ENCODE data around the gene SEZ6L2.
"Not testable (repeated sequence)": the region's sequence is repeated elsewhere in the genome, so short reads cannot be mapped to it uniquely, and the experiment has no call there.

SEZ6L2 gene

GRCh38 chr16:29833219-29833618 is 66.1 kb downstream of the SEZ6L2 start:
- not testable (repeated sequence) for H3K27me3 ChIP-seq (ENCODE audit: insufficient read depth, low read length); H3K9me3 ChIP-seq (ENCODE audit: low read length); H3K36me3 ChIP-seq (ENCODE audit: insufficient read depth, low read length); H3K4me3 ChIP-seq (ENCODE audit: low read length); H3K4me1 ChIP-seq (ENCODE audit: insufficient read depth, low read length); H2AFZ ChIP-seq (ENCODE audit: low read depth, low read length)

GRCh38 chr16:29831490-29831889 is 67.9 kb downstream of the SEZ6L2 start:
- no peaks in the 10 kb centered on the region for H3K36me3 ChIP-seq (ENCODE audit: insufficient read depth, low read length)

GRCh38 chr16:29830774-29831173 is 68.6 kb downstream of the SEZ6L2 start:
- H3K36me3 ChIP-seq (ENCODE audit: insufficient read depth, low read length), result no peaks in the 10 kb centered on the region
- H3K4me3 ChIP-seq (ENCODE audit: low read length), result no peak overlapping the region
- no peaks in the 10 kb centered on the region for H3K9me3 ChIP-seq (ENCODE audit: low read length)
- no peaks in the 10 kb centered on the region for H3K27me3 ChIP-seq (ENCODE audit: insufficient read depth, low read length)
- H2AFZ ChIP-seq (ENCODE audit: low read depth, low read length), result no peak overlapping the region
- no peaks in the 10 kb centered on the region for H3K4me1 ChIP-seq (ENCODE audit: insufficient read depth, low read length)

More at GRCh38 chr16:29831490-29831889, 67.9 kb downstream of the SEZ6L2 start:
- Histone ChIP-seq H3K27me3 (ENCODE audit: insufficient read depth, low read length) (no peaks in the 10 kb centered on the region), H3K4me3 (ENCODE audit: low read length) (no peak overlapping the region), H3K4me1 (ENCODE audit: insufficient read depth, low read length) (no peaks in the 10 kb centered on the region), H2AFZ (ENCODE audit: low read depth, low read length) (no peak overlapping the region), H3K9me3 (ENCODE audit: low read length) (no peaks in the 10 kb centered on the region)

- Histone ChIP-seq H3K9me3 (ENCODE audit: low read length) (no peaks in the 10 kb centered on the region), H2AFZ (ENCODE audit: low read depth, low read length) (no peak overlapping the region), H3K36me3 (ENCODE audit: insufficient read depth, low read length) (no peaks in the 10 kb centered on the region), H3K4me3 (ENCODE audit: low read length) (no peak overlapping the region), H3K4me1 (ENCODE audit: insufficient read depth, low read length) (no peaks in the 10 kb centered on the region), H3K27me3 (ENCODE audit: insufficient read depth, low read length) (no peaks in the 10 kb centered on the region)
These were observed 73.0 kb downstream of the SEZ6L2 start for GRCh38 chr16:29826342-29826695.

GRCh38 chr16:29825145-29826044 is 74.0 kb downstream of the SEZ6L2 start:
- H3K4me1 ChIP-seq (ENCODE audit: insufficient read depth, low read length), result no peaks in the 10 kb centered on the region
- H3K36me3 ChIP-seq (ENCODE audit: insufficient read depth, low read length), result no peaks in the 10 kb centered on the region
- H2AFZ ChIP-seq (ENCODE audit: low read depth, low read length), result no peak overlapping the region
- H3K9me3 ChIP-seq (ENCODE audit: low read length), result no peaks in the 10 kb centered on the region
- H3K27me3 ChIP-seq (ENCODE audit: insufficient read depth, low read length), result no peaks in the 10 kb centered on the region
- H3K4me3 ChIP-seq (ENCODE audit: low read length), result no peak overlapping the region

- H3K4me3 ChIP-seq (ENCODE audit: low read length), result no peak overlapping the region
- H3K27me3 ChIP-seq (ENCODE audit: insufficient read depth, low read length), result no peaks in the 10 kb centered on the region
- H3K4me1 ChIP-seq (ENCODE audit: insufficient read depth, low read length), result no peaks in the 10 kb centered on the region
- H3K9me3 ChIP-seq (ENCODE audit: low read length), result no peaks in the 10 kb centered on the region
- no peak overlapping the region for H2AFZ ChIP-seq (ENCODE audit: low read depth, low read length)
- H3K36me3 ChIP-seq (ENCODE audit: insufficient read depth, low read length), result peaks cover 6% of the 10 kb centered on the region
These were observed 74.7 kb downstream of the SEZ6L2 start for GRCh38 chr16:29824589-29825144.

- H3K27me3 ChIP-seq (ENCODE audit: insufficient read depth, low read length), result no peaks in the 10 kb centered on the region
- no peak overlapping the region for H3K4me3 ChIP-seq (ENCODE audit: low read length)
- peaks cover 24% of the 10 kb centered on the region for H3K36me3 ChIP-seq (ENCODE audit: insufficient read depth, low read length)
- no peaks in the 10 kb centered on the region for H3K9me3 ChIP-seq (ENCODE audit: low read length)
- peaks cover 6% of the 10 kb centered on the region for H3K4me1 ChIP-seq (ENCODE audit: insufficient read depth, low read length)
- H2AFZ ChIP-seq (ENCODE audit: low read depth, low read length), result no peak overlapping the region
These were observed 77.7 kb downstream of the SEZ6L2 start for GRCh38 chr16:29821643-29822115.
